KMS-11 (cell line): ENCODE data around the gene TXNL4B.

Source experiments
- H2AFZ ChIP-seq: fragments of 200-600 bp; sonication (generic); 2 replicates; pipeline ENCODE4 v1.6.1; 2016; ENCODE audit warnings: antibody characterized with exemption, mixed run types, low read depth
- H3K27ac ChIP-seq: fragments of 200-600 bp; sonication (generic); 2 replicates; pipeline ENCODE4 v1.6.1; 2016; ENCODE audit warnings: mild to moderate bottlenecking, mixed run types
- H3K27me3 ChIP-seq: fragments of 200-600 bp; sonication (generic); 2 replicates; pipeline ENCODE4 v1.6.1; 2017; ENCODE audit warnings: mild to moderate bottlenecking, low read depth, mixed run types, moderate library complexity; ENCODE audit not compliant: insufficient read depth
- H3K36me3 ChIP-seq: fragments of 200-600 bp; sonication (generic); 2 replicates; pipeline ENCODE4 v1.6.1; 2017; ENCODE audit warnings: mild to moderate bottlenecking, mixed run types; ENCODE audit not compliant: insufficient read depth
- H3K4me1 ChIP-seq: fragments of 200-600 bp; sonication (generic); 2 replicates; pipeline ENCODE4 v1.6.1; 2016; ENCODE audit warnings: mild to moderate bottlenecking, low read depth, mixed run types; ENCODE audit not compliant: poor library complexity, severe bottlenecking
- H3K4me2 ChIP-seq: fragments of 200-600 bp; sonication (generic); 2 replicates; pipeline ENCODE4 v1.7.0; 2016; ENCODE audit warnings: mild to moderate bottlenecking, mixed run types
- H3K4me3 ChIP-seq: fragments of 200-600 bp; sonication (generic); IDR thresholded peaks from 2 replicates; pipeline ENCODE4 v1.6.1; 2017; ENCODE audit warnings: low read depth, low read length, mixed read lengths; ENCODE audit not compliant: insufficient read depth
- H3K79me2 ChIP-seq: fragments of 200-600 bp; sonication (generic); 2 replicates; pipeline ENCODE4 v1.6.1; 2016; ENCODE audit warnings: low read depth, mixed run types; ENCODE audit not compliant: insufficient read depth
- H3K9ac ChIP-seq: fragments of 200-600 bp; sonication (generic); 2 replicates; pipeline ENCODE4 v1.6.1; 2016; ENCODE audit warnings: mild to moderate bottlenecking, mixed run types
- H4K20me1 ChIP-seq: fragments of 200-600 bp; sonication (generic); 2 replicates; pipeline ENCODE4 v1.6.1; 2016; ENCODE audit warnings: mild to moderate bottlenecking, mixed run types; ENCODE audit not compliant: insufficient read depth
- CTCF ChIP-seq: fragments of 200-600 bp; sonication (generic); conservative IDR thresholded peaks from 2 replicates; pipeline ENCODE4 v1.6.1; 2017; ENCODE audit warnings: low read depth, mild to moderate bottlenecking, antibody characterized with exemption, low read length, moderate library complexity, mixed read lengths

TXNL4B gene

GRCh38 chr16:72051818-72052217 lies 41.6 kb downstream of the TXNL4B start:
- H2AFZ ChIP-seq, result no peak overlapping the region
- no peaks in the 10 kb centered on the region for H4K20me1 ChIP-seq
- H3K27me3 ChIP-seq, result no peaks in the 10 kb centered on the region
- H3K9ac ChIP-seq, result no peak overlapping the region
- H3K79me2 ChIP-seq, result no peaks in the 10 kb centered on the region
- H3K4me3 ChIP-seq, result no peak overlapping the region
- H3K27ac ChIP-seq, result no peak overlapping the region
- H3K4me1 ChIP-seq, result no peaks in the 10 kb centered on the region
- TF ChIP-seq CTCF, result no peak
- no peak overlapping the region for H3K4me2 ChIP-seq
- H3K36me3 ChIP-seq, result no peaks in the 10 kb centered on the region

- H3K27me3 ChIP-seq, result no peaks in the 10 kb centered on the region
Measured at GRCh38 chr16:72050769-72051464, 42.5 kb downstream of the TXNL4B start.

GRCh38 chr16:72049110-72049509 lies 44.3 kb downstream of the TXNL4B start:
- no peak overlapping the region for H2AFZ ChIP-seq
- H3K9ac ChIP-seq, result no peak overlapping the region
- H3K36me3 ChIP-seq, result no peaks in the 10 kb centered on the region
- H3K27ac ChIP-seq, result no peak overlapping the region
- no peak overlapping the region for H3K4me2 ChIP-seq
- H3K4me3 ChIP-seq, result no peak overlapping the region
- H4K20me1 ChIP-seq, result no peaks in the 10 kb centered on the region
- no peaks in the 10 kb centered on the region for H3K79me2 ChIP-seq
- no peaks in the 10 kb centered on the region for H3K27me3 ChIP-seq
- no peaks in the 10 kb centered on the region for H3K4me1 ChIP-seq
- no peak for TF ChIP-seq CTCF

More at GRCh38 chr16:72050769-72051464, 42.5 kb downstream of the TXNL4B start:
- Histone ChIP-seq H4K20me1 (no peaks in the 10 kb centered on the region), H3K9ac (no peak overlapping the region), H3K4me2 (no peak overlapping the region), H3K27ac (no peak overlapping the region), H3K4me1 (no peaks in the 10 kb centered on the region), H3K79me2 (no peaks in the 10 kb centered on the region), H2AFZ (no peak overlapping the region), H3K4me3 (no peak overlapping the region), H3K36me3 (no peaks in the 10 kb centered on the region)
- TF ChIP-seq CTCF, result no peak

GRCh38 chr16:72044825-72045359 lies 48.5 kb downstream of the TXNL4B start:
- TF ChIP-seq CTCF, result no peak
- Histone ChIP-seq H3K79me2 (no peaks in the 10 kb centered on the region), H3K27ac (no peak overlapping the region), H3K4me3 (no peak overlapping the region), H3K9ac (no peak overlapping the region), H2AFZ (no peak overlapping the region), H3K4me1 (no peaks in the 10 kb centered on the region), H4K20me1 (no peaks in the 10 kb centered on the region), H3K27me3 (no peaks in the 10 kb centered on the region), H3K36me3 (no peaks in the 10 kb centered on the region), H3K4me2 (no peak overlapping the region)
